ENCODE results near the gene WDR89. TPM values are rescaled to one million over a fixed set of nuclear protein-coding genes. Genes with fewer than 3 reads are reported as not detected.
"Not testable (repeated sequence)": the region's sequence is repeated elsewhere in the genome, so short reads cannot be mapped to it uniquely, and the experiment has no call there.

The WDR89 gene
- total RNA-seq, 8 experiments from 2014 or later = 11.9 to 22.5 (median 16.4) TPM

- in situ Hi-C loops (cut with MboI; ENCODE audit: low pct_unique_long_range_greater_than_20kb in 2 of 9, low sequenced_read_pairs in 9 of 9, unreplicated experiment in 9 of 9) = loop anchor here in 1 of 9 experiments (25.0 kb wide), 1 partner anchor 257 kb away; no protein-coding TSS in a partner anchor
- no peak for ATAC-seq (replicated peaks in 6 of 8)
- WGBS, 10 experiments = 50 to 100% (median 75%) methylated on average over 1 to 2 of the region's 2 CpGs
These were observed 3.1 kb upstream of the WDR89 start for GRCh38 chr14:63644741-63645140.

GRCh38 chr14:63642656-63643382 is 1.1 kb upstream of the WDR89 start:
- peak overlapping the region in 1 of 2 donors; percentile 93 for H3K27ac ChIP-seq
- H3K4me3 ChIP-seq = peak overlapping the region; percentile 60 to 81 (median 66)
- WGBS, 10 experiments = 45 to 82% (median 57%) methylated on average over 4 to 8 of the region's 8 CpGs
- H3K4me1 ChIP-seq (replicated peaks in 1 of 2) = peaks cover 5 to 7% of the 10 kb centered on the region in 2 donors
- ATAC-seq (replicated peaks in 6 of 8) = no peak
- in situ Hi-C loops (cut with MboI; ENCODE audit: low pct_unique_long_range_greater_than_20kb in 2 of 9, low sequenced_read_pairs in 9 of 9, unreplicated experiment in 9 of 9) = loop anchor here in 1 of 9 experiments (25.0 kb wide), 1 partner anchor 256 kb away; no protein-coding TSS in a partner anchor

More at GRCh38 chr14:63644741-63645140, 3.1 kb upstream of the WDR89 start:
- Histone ChIP-seq H3K4me3 (no peak overlapping the region), H3K27ac (no peak overlapping the region), H3K4me1 (replicated peaks in 1 of 2) (peaks cover 5 to 7% of the 10 kb centered on the region in 2 donors)

GRCh38 chr14:63642229-63642611 is 549 bp upstream of the WDR89 start:
- in situ Hi-C loops (cut with MboI; ENCODE audit: low pct_unique_long_range_greater_than_20kb in 2 of 9, low sequenced_read_pairs in 9 of 9, unreplicated experiment in 9 of 9) = loop anchor here in 1 of 9 experiments (25.0 kb wide), 1 partner anchor 255 kb away; no protein-coding TSS in a partner anchor
- Histone ChIP-seq H3K4me3 (peak overlapping the region; percentile 60 to 81 (median 66)), H3K4me1 (replicated peaks in 1 of 2) (peaks cover 5 to 7% of the 10 kb centered on the region in 2 donors), H3K27ac (peak overlapping the region; percentile 89 to 93)
- peak; percentile 64 to 74 (median 68) for ATAC-seq (replicated peaks in 6 of 8)
- WGBS, 10 experiments = 0 to 6% (median 2%) methylated on average over 1 to 12 of the region's 12 CpGs

- ATAC-seq (replicated peaks in 6 of 8) = no peak
- WGBS, 10 experiments = 58 to 100% (median 100%) methylated on average over 1 of the region's 1 CpG; no CpG with 5 or more reads in 1 of the 10 experiments
- Histone ChIP-seq H3K4me3 (no peak overlapping the region), H3K27ac (no peak overlapping the region), H3K4me1 (replicated peaks in 1 of 2) (peaks cover 5 to 7% of the 10 kb centered on the region in 2 donors)
- in situ Hi-C loops (cut with MboI; ENCODE audit: low pct_unique_long_range_greater_than_20kb in 2 of 9, low sequenced_read_pairs in 9 of 9, unreplicated experiment in 9 of 9) = loop anchor here in 1 of 9 experiments (25.0 kb wide), 1 partner anchor 251 kb away; no protein-coding TSS in a partner anchor
These were observed 3.2 kb downstream of the WDR89 start for GRCh38 chr14:63638493-63638892.

GRCh38 chr14:63636094-63636635 is 5.5 kb downstream of the WDR89 start:
- not testable (repeated sequence) for ATAC-seq (replicated peaks in 6 of 8); H3K4me1 ChIP-seq (replicated peaks in 1 of 2); H3K4me3 ChIP-seq; H3K27ac ChIP-seq
- 78 to 100% (median 93%) methylated on average over 1 to 3 of the region's 4 CpGs; no CpG with 5 or more reads in 1 of the 10 experiments for WGBS, 10 experiments
- in situ Hi-C loops (cut with MboI; ENCODE audit: low pct_unique_long_range_greater_than_20kb in 2 of 9, low sequenced_read_pairs in 9 of 9, unreplicated experiment in 9 of 9) = loop anchor here in 1 of 9 experiments (25.0 kb wide), 1 partner anchor 249 kb away; no protein-coding TSS in a partner anchor

GRCh38 chr14:63633801-63634200 is 7.9 kb downstream of the WDR89 start:
- ATAC-seq (replicated peaks in 6 of 8) = no peak
- 36 to 100% (median 82%) methylated on average over 4 to 7 of the region's 7 CpGs for WGBS, 10 experiments
- in situ Hi-C loops (cut with MboI; ENCODE audit: low pct_unique_long_range_greater_than_20kb in 2 of 9, low sequenced_read_pairs in 9 of 9, unreplicated experiment in 9 of 9) = loop anchor here in 1 of 9 experiments (25.0 kb wide), 1 partner anchor 246 kb away; no protein-coding TSS in a partner anchor
- no peak overlapping the region for H3K4me3 ChIP-seq
- H3K4me1 ChIP-seq (replicated peaks in 1 of 2) = no peaks in the 10 kb centered on the region
- H3K27ac ChIP-seq = no peak overlapping the region

GRCh38 chr14:63632932-63633514 is 8.6 kb downstream of the WDR89 start:
- no peak overlapping the region for H3K4me3 ChIP-seq
- H3K27ac ChIP-seq = no peak overlapping the region
- no peaks in the 10 kb centered on the region for H3K4me1 ChIP-seq (replicated peaks in 1 of 2)
- in situ Hi-C loops (cut with MboI; ENCODE audit: low pct_unique_long_range_greater_than_20kb in 2 of 9, low sequenced_read_pairs in 9 of 9, unreplicated experiment in 9 of 9) = loop anchor here in 1 of 9 experiments (25.0 kb wide), 1 partner anchor 246 kb away; no protein-coding TSS in a partner anchor
- ATAC-seq (replicated peaks in 6 of 8) = peak in 3 of 8 experiments; percentile 34 to 66 (median 50)

- WGBS, 10 experiments = 83 to 100% (median 90%) methylated on average over 2 to 4 of the region's 4 CpGs
- Histone ChIP-seq H3K4me3 (no peak overlapping the region), H3K4me1 (replicated peaks in 1 of 2) (no peaks in the 10 kb centered on the region), H3K27ac (no peak overlapping the region)
- no peak for ATAC-seq (replicated peaks in 6 of 8)
- in situ Hi-C loops (cut with MboI; ENCODE audit: low pct_unique_long_range_greater_than_20kb in 2 of 9, low sequenced_read_pairs in 9 of 9, unreplicated experiment in 9 of 9) = loop anchor here in 1 of 9 experiments (25.0 kb wide), 1 partner anchor 237 kb away; no protein-coding TSS in a partner anchor
These were observed 17.0 kb downstream of the WDR89 start for GRCh38 chr14:63624701-63625100.

GRCh38 chr14:63624203-63624602 is 17.5 kb downstream of the WDR89 start:
- H3K4me3 ChIP-seq = no peak overlapping the region
- in situ Hi-C loops (cut with MboI; ENCODE audit: low pct_unique_long_range_greater_than_20kb in 2 of 9, low sequenced_read_pairs in 9 of 9, unreplicated experiment in 9 of 9) = no loop called here
- no peak for ATAC-seq (replicated peaks in 6 of 8)
- whole genome bisulfite sequencing, 10 experiments = 83 to 100% (median 95%) methylated on average over 2 to 4 of the region's 4 CpGs; no CpG with 5 or more reads in 1 of the 10 experiments
- no peaks in the 10 kb centered on the region for H3K4me1 ChIP-seq (replicated peaks in 1 of 2)
- H3K27ac ChIP-seq = no peak overlapping the region

GRCh38 chr14:63621975-63622374 is 19.7 kb downstream of the WDR89 start:
- 41 to 100% (median 84%) methylated on average over 1 to 4 of the region's 7 CpGs; no CpG with 5 or more reads in 2 of the 10 experiments for WGBS, 10 experiments
- H3K4me3 ChIP-seq; in situ Hi-C loops (cut with MboI; ENCODE audit: low pct_unique_long_range_greater_than_20kb in 2 of 9, low sequenced_read_pairs in 9 of 9, unreplicated experiment in 9 of 9); ATAC-seq (replicated peaks in 6 of 8); H3K4me1 ChIP-seq (replicated peaks in 1 of 2); H3K27ac ChIP-seq: not testable (repeated sequence)

- no peaks in the 10 kb centered on the region for H3K4me1 ChIP-seq (replicated peaks in 1 of 2)
- in situ Hi-C loops (cut with MboI; ENCODE audit: low pct_unique_long_range_greater_than_20kb in 2 of 9, low sequenced_read_pairs in 9 of 9, unreplicated experiment in 9 of 9) = no loop called here
- no peak overlapping the region for H3K27ac ChIP-seq
- ATAC-seq (replicated peaks in 6 of 8) = no peak
- 90 to 100% (median 100%) methylated on average over 2 to 3 of the region's 5 CpGs; no CpG with 5 or more reads in 4 of the 10 experiments for WGBS, 10 experiments
- no peak overlapping the region for H3K4me3 ChIP-seq
These were observed 25.7 kb downstream of the WDR89 start for GRCh38 chr14:63616015-63616414.

- in situ Hi-C loops (cut with MboI; ENCODE audit: low pct_unique_long_range_greater_than_20kb in 2 of 9, low sequenced_read_pairs in 9 of 9, unreplicated experiment in 9 of 9) = no loop called here
- 0 to 100% (median 71%) methylated on average over 2 to 4 of the region's 4 CpGs for WGBS, 10 experiments
- no peaks in the 10 kb centered on the region for H3K4me1 ChIP-seq (replicated peaks in 1 of 2)
- ATAC-seq (replicated peaks in 6 of 8) = peak in 3 of 8 experiments; percentile 82 to 86 (median 82)
- no peak overlapping the region for H3K27ac ChIP-seq
- no peak overlapping the region for H3K4me3 ChIP-seq
These were observed 26.9 kb downstream of the WDR89 start for GRCh38 chr14:63614679-63615363.
